K562 (cell line): ENCODE results near the gene AP1M1. TPM values are rescaled to one million over a fixed set of nuclear protein-coding genes. Genes with fewer than 3 reads are reported as not detected.
A peak's percentile ranks its signal among the peaks of the same experiment; 100 is the strongest.

Experiments
- ATAC-seq: fragments of 200-7000 bp; cut with Tn5 transposase; 3 replicates; pipeline ENCODE4 v1.9.1; 2020; ENCODE audit warnings: moderate library complexity
- BruUV-seq: library from RNA; stranded (reverse); fragments of 400-500 nt; replicated peaks from 2 replicates; lab custom pipeline; 2021; lab: Mats Ljungman, UMichigan
- CTCF ChIA-PET: fragments of 300-600 bp; formaldehyde crosslinking; extraction: SDS; loops from one replicate; lab custom pipeline; 2021; ENCODE audit warnings: low intra/inter-chr PET ratio; lab: Yijun Ruan, JAX
- POLR2A ChIA-PET: fragments of 300-600, 350-650 bp; sonication (Branson Sonifier 250); formaldehyde crosslinking; extraction: SDS; loops from one replicate; lab custom pipeline; 2021; ENCODE audit warnings: antibody characterized with exemption, inconsistent platforms; lab: Yijun Ruan, JAX
- DNase-seq, 4 experiments: peaks; one replicate each; pipeline versions ENCODE4 v3.0.0 to v3.0.0-alpha.2; 2011 to 2018; ENCODE audit warnings: low spot score in 3 of 4, mixed read lengths in 3 of 4; ENCODE audit errors: extremely low read depth in 1 of 4
- FAIRE-seq: peaks from 2 replicates; lab custom pipeline; 2011; peaks lifted over from hg19 to GRCh38; lab: Jason Lieb, UNC
- H2AFZ ChIP-seq: 2 replicates; pipeline ENCODE4 v1.6.0; 2011; ENCODE audit warnings: low read depth, low read length, control low read depth, inconsistent platforms
- H3K27ac ChIP-seq: fragments of 200-600 bp; 3 replicates; pipeline ENCODE4 v1.8.0; 2011; ENCODE audit warnings: low read depth, mild to moderate bottlenecking, control low read depth, inconsistent platforms, low read length, moderate library complexity, mixed read lengths; ENCODE audit errors: extremely low read depth
- H3K27me3 ChIP-seq, 2 experiments: fragments of 300-600 bp in 1 of 2; 2 replicates in 1 of 2; 3 replicates in 1 of 2; pipeline versions ENCODE4 v1.6.0 to v1.8.0; 2011; ENCODE audit warnings: inconsistent platforms in 2 of 2, low read length in 2 of 2, mild to moderate bottlenecking in 1 of 2, mixed read lengths in 1 of 2, moderate library complexity in 1 of 2; ENCODE audit not compliant: control insufficient read depth in 2 of 2, insufficient read depth in 2 of 2
- H3K36me3 ChIP-seq: fragments of 300-600 bp; 3 replicates; pipeline ENCODE4 v1.8.0; 2011; ENCODE audit warnings: mild to moderate bottlenecking, low read length, inconsistent platforms; ENCODE audit not compliant: control insufficient read depth, insufficient read depth
- H3K4me1 ChIP-seq, 2 experiments: fragments of 200-600 bp in 1 of 2; replicated peaks in 1 of 2; 2 replicates in 1 of 2; 3 replicates in 1 of 2; pipeline versions ENCODE4 v1.5.1 to v1.8.0; 2011; ENCODE audit warnings: inconsistent platforms in 2 of 2, low read length in 2 of 2, mild to moderate bottlenecking in 1 of 2, mixed read lengths in 1 of 2, moderate library complexity in 1 of 2; ENCODE audit not compliant: control insufficient read depth in 2 of 2, insufficient read depth in 2 of 2
- H3K4me2 ChIP-seq: 2 replicates; pipeline ENCODE4 v1.6.1; 2011; ENCODE audit warnings: low read length, control low read depth, inconsistent platforms, mixed read lengths; ENCODE audit not compliant: insufficient read depth
- H3K4me3 ChIP-seq: fragments of 200-600 bp; sonication (generic), shearing (Covaris generic); 2 replicates; pipeline ENCODE4 v1.5.1; 2016; ENCODE audit warnings: control low read depth, inconsistent platforms
- H3K79me2 ChIP-seq: fragments of 200-600 bp; 3 replicates; pipeline ENCODE4 v1.8.0; 2011; ENCODE audit warnings: low read length, inconsistent platforms; ENCODE audit not compliant: control insufficient read depth, insufficient read depth
- H3K9ac ChIP-seq, 2 experiments: 2 replicates each; pipeline versions ENCODE4 v1.6.0 to v1.6.1; 2011; ENCODE audit warnings: low read depth in 2 of 2, low read length in 2 of 2, control low read depth in 1 of 2, inconsistent platforms in 1 of 2, mild to moderate bottlenecking in 1 of 2, mixed read lengths in 1 of 2; ENCODE audit not compliant: insufficient read depth in 1 of 2
- H3K9me1 ChIP-seq: one replicate; pipeline ENCODE4 v1.6.0; 2011; ENCODE audit warnings: inconsistent platforms, mild to moderate bottlenecking, low read length, moderate library complexity; ENCODE audit not compliant: control insufficient read depth, insufficient read depth
- H3K9me3 ChIP-seq: replicated peaks from 2 replicates; pipeline ENCODE4 v1.5.1; 2011; ENCODE audit warnings: low read depth, low read length, inconsistent platforms; ENCODE audit not compliant: control insufficient read depth, insufficient read depth
- H4K20me1 ChIP-seq: replicated peaks from 2 replicates; pipeline ENCODE4 v1.6.1; 2011; ENCODE audit warnings: low read length, inconsistent platforms, mixed read lengths; ENCODE audit not compliant: control insufficient read depth, insufficient read depth
- DIDO1 ChIP-seq: fragments of 450-650 bp; IDR thresholded peaks from 2 replicates; pipeline ENCODE4 v1.6.1; 2016; ENCODE audit warnings: low read depth, missing biosample characterization, missing genetic modification characterization
- ESRRB ChIP-seq: fragments of 250-450 bp; sonication (Bioruptor Pico); IDR thresholded peaks from 2 replicates; pipeline ENCODE4 v1.5.0; 2020; ENCODE audit warnings: mild to moderate bottlenecking, moderate library complexity, borderline replicate concordance
- FOSL1 ChIP-seq: fragments of 200-800 bp; sonication (Bioruptor generic); conservative IDR thresholded peaks from 2 replicates; pipeline ENCODE4 v1.6.1; 2016; ENCODE audit warnings: missing genetic modification characterization, missing compliant biosample characterization
- HES1 ChIP-seq: fragments of 450-650 bp; IDR thresholded peaks from 2 replicates; pipeline ENCODE4 v1.6.1; 2016; ENCODE audit warnings: low read depth, mild to moderate bottlenecking, moderate library complexity
- KLF6 ChIP-seq: fragments of 250-450 bp; sonication (Bioruptor Pico); IDR thresholded peaks from 2 replicates; pipeline ENCODE4 v1.4.0; 2020; ENCODE audit warnings: mild to moderate bottlenecking, moderate library complexity, borderline replicate concordance
- NCOA2 ChIP-seq, 2 experiments: fragments of 450-650 bp; IDR thresholded peaks; 2 replicates each; pipeline ENCODE4 v1.6.1; 2018; ENCODE audit warnings: mild to moderate bottlenecking in 2 of 2, moderate library complexity in 1 of 2; ENCODE audit not compliant: partially characterized antibody in 2 of 2
- NUFIP1 ChIP-seq: fragments of 450-650 bp; IDR thresholded peaks from 2 replicates; pipeline ENCODE4 v1.6.1; 2018; ENCODE audit not compliant: partially characterized antibody
- RHOXF2B ChIP-seq: fragments of 250-450 bp; sonication (Bioruptor Pico); conservative IDR thresholded peaks from 2 replicates; pipeline ENCODE4 v1.5.1; 2021
- TBL1XR1 ChIP-seq, 2 experiments: IDR thresholded peaks; 2 replicates each; pipeline ENCODE4 v1.6.1; 2012; ENCODE audit warnings: improper control_type of control experiment in 2 of 2, low read length in 2 of 2, mild to moderate bottlenecking in 1 of 2
- TFAP4 ChIP-seq: sonication (generic); formaldehyde crosslinking; IDR thresholded peaks from 2 replicates; pipeline ENCODE4 v1.8.0; 2022; ENCODE audit warnings: missing genetic modification reagents, mild to moderate bottlenecking, moderate library complexity, borderline replicate concordance
- TRIM25 ChIP-seq: fragments of 450-650 bp; IDR thresholded peaks from 2 replicates; pipeline ENCODE4 v1.7.0; 2016; ENCODE audit warnings: borderline replicate concordance
- ZBTB11 ChIP-seq, 3 experiments: fragments of 200-800 bp in 1 of 3; fragments of 250-450 bp in 1 of 3; fragments of 450-650 bp in 1 of 3; sonication (Bioruptor Pico) in 1 of 3; sonication (Bioruptor generic) in 1 of 3; formaldehyde crosslinking in 1 of 3; IDR thresholded peaks; 2 replicates each; pipeline versions ENCODE4 v1.6.1 to v1.8.0; 2016 to 2022; ENCODE audit warnings: mild to moderate bottlenecking in 2 of 3, missing genetic modification characterization in 2 of 3, missing compliant biosample characterization in 1 of 3, moderate library complexity in 1 of 3
- ZNF232 ChIP-seq: sonication (generic); formaldehyde crosslinking; IDR thresholded peaks from 2 replicates; pipeline ENCODE4 v1.8.0; 2022; ENCODE audit warnings: mild to moderate bottlenecking, missing genetic modification reagents
- ZNF239 ChIP-seq: fragments of 250-450 bp; sonication (Bioruptor Pico); IDR thresholded peaks from 2 replicates; pipeline ENCODE4 v1.4.0; 2020; ENCODE audit warnings: mild to moderate bottlenecking
- ZNF408 ChIP-seq: fragments of 250-450 bp; sonication (Bioruptor Pico); IDR thresholded peaks from 2 replicates; pipeline ENCODE4 v1.4.0; 2020; ENCODE audit warnings: low read depth, mild to moderate bottlenecking, moderate library complexity
- ZNF589 ChIP-seq: fragments of 200-800 bp; sonication (Bioruptor generic); IDR thresholded peaks from 2 replicates; pipeline ENCODE4 v1.6.1; 2016; ENCODE audit warnings: low read depth, missing genetic modification characterization, missing compliant biosample characterization
- WGBS: fragments of 100-300 bp; shearing (Covaris generic); methylation state at CpG from one replicate; pipeline ENCODE4 v1.1.6; 2016; ENCODE audit warnings: low coverage, mixed read lengths; ENCODE audit not compliant: insufficient coverage; ENCODE audit errors: missing lambda C conversion rate; 5-methylcytosine and 5-hydroxymethylcytosine counted together
- in situ Hi-C: fragments of 300-500 bp; cut with MboI; formaldehyde crosslinking; loops from 4 replicates; pipeline ENCODE4 v1.15.0; 2018; ENCODE audit warnings: inconsistent platforms, mixed read lengths
- intact Hi-C: fragments of 100-400 bp; cut with micrococcal nuclease; formaldehyde crosslinking; loops from 2 replicates; pipeline ENCODE4 v1.14.2; 2022
- polyA plus RNA-seq, 8 experiments: library from polyadenylated mRNA; depleted of rRNA in 4 of 8; stranded (reverse) in 5 of 8; unstranded in 3 of 8; fragments of >200 nt; fragmentation: Nextera tagmentation in 2 of 8; fragmentation: Illumina TruSeq in 1 of 8; extraction: Ambion mirVana in 2 of 8; extraction: Trizol in 1 of 8; gene quantifications; 2 replicates each; pipeline versions ENCODE4 v1.2.1 to v1.2.3, GENCODE V29; 2011 to 2014; ENCODE audit warnings: inconsistent platforms in 1 of 8, missing spikeins in 1 of 8
- total RNA-seq, 7 experiments: library from RNA; depleted of rRNA in 6 of 7; stranded (reverse); fragments of >200 nt in 6 of 7; fragmentation: Illumina TruSeq in 2 of 7; extraction: Trizol in 2 of 7; gene quantifications; 2 replicates each; pipeline versions ENCODE4 v1.2.1 to v1.2.3, GENCODE V29; 2011 to 2021; ENCODE audit warnings: low replicate concordance in 1 of 7

Gene AP1M1
- total and polyA plus RNA-seq, 9 of the 15 experiments (the other 6 are each of a cell fraction or from before 2014, with no cell fraction given): 0.87 to 56.2 (median 29.1) TPM

- H3K27ac ChIP-seq: no peak overlapping the region
- H2AFZ ChIP-seq: no peak overlapping the region
- DNase-seq: no peak
- BruUV-seq: no TSS peak
- in situ Hi-C loops (no loop called here), intact Hi-C loops (no loop called here)
- no peak for TF ChIP-seq ZNF589
- TF ChIP-seq NCOA2 (IDR thresholded peaks at IDR 0.05; ENCODE audit: partially characterized antibody in 2 of 2): no peak
- TF ChIP-seq ZNF232 (CRISPR knock-in tag): no peak
- TF ChIP-seq KLF6 (CRISPR knock-in tag): no peak
- TF ChIP-seq ZNF408 (CRISPR knock-in tag): no peak
- no peak for TF ChIP-seq FOSL1 (tag)
- no peak for TF ChIP-seq TBL1XR1 (IDR thresholded peaks at IDR 0.05; ENCODE audit: low read length in 2 of 2)
- TF ChIP-seq TFAP4 (CRISPR knock-in tag): no peak
- TF ChIP-seq ZNF239: no peak
- TF ChIP-seq ESRRB: no peak
- TF ChIP-seq ZBTB11 (CRISPR knock-in tag; IDR thresholded peaks at IDR 0.05): no peak
- no peak for TF ChIP-seq RHOXF2B (CRISPR knock-in tag)
- no peak for TF ChIP-seq HES1
- no peak for TF ChIP-seq TRIM25
- no peak for TF ChIP-seq DIDO1 (tag)
- no peak for TF ChIP-seq NUFIP1
- ChIA-PET POLR2A (no interaction called here), CTCF (no interaction called here)
- peaks cover 4% of the 10 kb centered on the region for H3K9me1 ChIP-seq
- peak overlapping the region in 1 of 2 experiments; percentile 50; a peak in 2 of 4 replicates for H3K9ac ChIP-seq
- FAIRE-seq: no peak
- no peaks in the 10 kb centered on the region for H3K79me2 ChIP-seq
- H3K4me3 ChIP-seq: no peak overlapping the region
- 84% methylated on average over 16 of the region's 16 CpGs for WGBS
- no peak overlapping the region for H3K4me2 ChIP-seq
- H3K27me3 ChIP-seq: no peaks in the 10 kb centered on the region
- no peak for ATAC-seq
- H3K36me3 ChIP-seq: peaks cover 34% of the 10 kb centered on the region; the same call in 2 of the 3 replicates
- H3K4me1 ChIP-seq: peaks cover 0 to 18% of the 10 kb centered on the region in 2 experiments; a peak in 2 of 5 replicates
- no peaks in the 10 kb centered on the region for H3K9me3 ChIP-seq
- H4K20me1 ChIP-seq: no peaks in the 10 kb centered on the region
Observed at GRCh38 chr19:16232127-16232526, 34.4 kb downstream of the AP1M1 start.
